ENCODE data around the gene TPGS2. TPM values are rescaled to one million over a fixed set of nuclear protein-coding genes. Genes with fewer than 3 reads are reported as not detected.

The TPGS2 gene
- total and polyA plus RNA-seq, 2 of the 13 experiments (the other 11 are each of a cell fraction or from before 2014, with no cell fraction given): 73.3 to 137 TPM

DNA sequence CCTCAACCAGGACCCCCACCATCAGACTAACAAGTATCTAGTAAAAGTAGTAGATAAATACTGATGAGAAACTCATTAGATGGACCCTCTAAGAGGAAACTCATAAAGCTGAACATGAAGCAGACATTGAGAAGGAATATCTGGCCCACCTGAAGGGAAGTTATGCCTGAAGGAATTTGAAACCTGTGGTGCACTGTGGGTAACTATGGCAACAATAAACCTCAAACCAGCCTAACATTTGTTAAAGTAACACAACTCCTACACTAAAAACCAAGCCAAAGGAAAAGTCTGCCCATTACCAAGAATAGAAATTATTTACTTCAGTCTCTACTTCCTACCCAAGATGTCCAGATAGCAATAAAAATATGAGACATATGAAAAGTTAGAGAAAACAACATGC is 43.5 kb upstream of the TPGS2 start (continued):
- TF ChIP-seq, protein P1, sequence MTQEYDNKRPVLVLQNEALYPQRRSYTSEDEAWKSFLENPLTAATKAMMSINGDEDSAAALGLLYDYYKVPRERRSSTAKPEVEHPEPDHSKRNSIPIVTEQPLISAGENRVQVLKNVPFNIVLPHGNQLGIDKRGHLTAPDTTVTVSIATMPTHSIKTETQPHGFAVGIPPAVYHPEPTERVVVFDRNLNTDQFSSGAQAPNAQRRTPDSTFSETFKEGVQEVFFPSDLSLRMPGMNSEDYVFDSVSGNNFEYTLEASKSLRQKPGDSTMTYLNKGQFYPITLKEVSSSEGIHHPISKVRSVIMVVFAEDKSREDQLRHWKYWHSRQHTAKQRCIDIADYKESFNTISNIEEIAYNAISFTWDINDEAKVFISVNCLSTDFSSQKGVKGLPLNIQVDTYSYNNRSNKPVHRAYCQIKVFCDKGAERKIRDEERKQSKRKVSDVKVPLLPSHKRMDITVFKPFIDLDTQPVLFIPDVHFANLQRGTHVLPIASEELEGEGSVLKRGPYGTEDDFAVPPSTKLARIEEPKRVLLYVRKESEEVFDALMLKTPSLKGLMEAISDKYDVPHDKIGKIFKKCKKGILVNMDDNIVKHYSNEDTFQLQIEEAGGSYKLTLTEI (CRISPR knock-in tag; conservative IDR thresholded peaks at IDR 0.05): no peak
- TF ChIP-seq, protein P2, sequence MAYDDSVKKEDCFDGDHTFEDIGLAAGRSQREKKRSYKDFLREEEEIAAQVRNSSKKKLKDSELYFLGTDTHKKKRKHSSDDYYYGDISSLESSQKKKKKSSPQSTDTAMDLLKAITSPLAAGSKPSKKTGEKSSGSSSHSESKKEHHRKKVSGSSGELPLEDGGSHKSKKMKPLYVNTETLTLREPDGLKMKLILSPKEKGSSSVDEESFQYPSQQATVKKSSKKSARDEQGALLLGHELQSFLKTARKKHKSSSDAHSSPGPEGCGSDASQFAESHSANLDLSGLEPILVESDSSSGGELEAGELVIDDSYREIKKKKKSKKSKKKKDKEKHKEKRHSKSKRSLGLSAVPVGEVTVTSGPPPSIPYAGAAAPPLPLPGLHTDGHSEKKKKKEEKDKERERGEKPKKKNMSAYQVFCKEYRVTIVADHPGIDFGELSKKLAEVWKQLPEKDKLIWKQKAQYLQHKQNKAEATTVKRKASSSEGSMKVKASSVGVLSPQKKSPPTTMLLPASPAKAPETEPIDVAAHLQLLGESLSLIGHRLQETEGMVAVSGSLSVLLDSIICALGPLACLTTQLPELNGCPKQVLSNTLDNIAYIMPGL (CRISPR knock-in tag; IDR thresholded peaks at IDR 0.05; ENCODE audit: borderline replicate concordance in 1 of 2, low read depth in 1 of 2): no peak
- TF ChIP-seq SNAPC2 (CRISPR knock-in tag; IDR thresholded peaks at IDR 0.05) (no peak), ZNF207 (IDR thresholded peaks at IDR 0.05; ENCODE audit: borderline replicate concordance) (no peak), ZNF225 (CRISPR knock-in tag; IDR thresholded peaks at IDR 0.05) (no peak), ZBTB4 (CRISPR knock-in tag; IDR thresholded peaks at IDR 0.05; ENCODE audit: borderline replicate concordance) (no peak), ARID4A (CRISPR knock-in tag; IDR thresholded peaks at IDR 0.05; ENCODE audit: borderline replicate concordance) (no peak), NCOA1 (CRISPR knock-in tag; IDR thresholded peaks at IDR 0.05) (no peak), NFKBIZ (CRISPR knock-in tag; IDR thresholded peaks at IDR 0.05) (no peak), ZNF414 (CRISPR knock-in tag; IDR thresholded peaks at IDR 0.05) (no peak), SAP130 (CRISPR knock-in tag; IDR thresholded peaks at IDR 0.05; ENCODE audit: low read depth) (no peak)
- TF ChIP-seq, protein P3, sequence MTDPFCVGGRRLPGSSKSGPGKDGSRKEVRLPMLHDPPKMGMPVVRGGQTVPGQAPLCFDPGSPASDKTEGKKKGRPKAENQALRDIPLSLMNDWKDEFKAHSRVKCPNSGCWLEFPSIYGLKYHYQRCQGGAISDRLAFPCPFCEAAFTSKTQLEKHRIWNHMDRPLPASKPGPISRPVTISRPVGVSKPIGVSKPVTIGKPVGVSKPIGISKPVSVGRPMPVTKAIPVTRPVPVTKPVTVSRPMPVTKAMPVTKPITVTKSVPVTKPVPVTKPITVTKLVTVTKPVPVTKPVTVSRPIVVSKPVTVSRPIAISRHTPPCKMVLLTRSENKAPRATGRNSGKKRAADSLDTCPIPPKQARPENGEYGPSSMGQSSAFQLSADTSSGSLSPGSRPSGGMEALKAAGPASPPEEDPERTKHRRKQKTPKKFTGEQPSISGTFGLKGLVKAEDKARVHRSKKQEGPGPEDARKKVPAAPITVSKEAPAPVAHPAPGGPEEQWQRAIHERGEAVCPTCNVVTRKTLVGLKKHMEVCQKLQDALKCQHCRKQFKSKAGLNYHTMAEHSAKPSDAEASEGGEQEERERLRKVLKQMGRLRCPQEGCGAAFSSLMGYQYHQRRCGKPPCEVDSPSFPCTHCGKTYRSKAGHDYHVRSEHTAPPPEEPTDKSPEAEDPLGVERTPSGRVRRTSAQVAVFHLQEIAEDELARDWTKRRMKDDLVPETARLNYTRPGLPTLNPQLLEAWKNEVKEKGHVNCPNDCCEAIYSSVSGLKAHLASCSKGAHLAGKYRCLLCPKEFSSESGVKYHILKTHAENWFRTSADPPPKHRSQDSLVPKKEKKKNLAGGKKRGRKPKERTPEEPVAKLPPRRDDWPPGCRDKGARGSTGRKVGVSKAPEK (CRISPR knock-in tag; IDR thresholded peaks at IDR 0.05; ENCODE audit: borderline replicate concordance): no peak
